SK-N-SH (cell line): Measurements from ENCODE around the gene TAS2R38.

Experiments
- MAX ChIP-seq: IDR thresholded peaks from 2 replicates; pipeline ENCODE4 v1.4.0; 2012; ENCODE audit warnings: low read depth
- YY1 ChIP-seq: IDR thresholded peaks from 2 replicates; pipeline ENCODE4 v1.4.0; 2012; ENCODE audit warnings: low read depth, mild to moderate bottlenecking

DNA sequence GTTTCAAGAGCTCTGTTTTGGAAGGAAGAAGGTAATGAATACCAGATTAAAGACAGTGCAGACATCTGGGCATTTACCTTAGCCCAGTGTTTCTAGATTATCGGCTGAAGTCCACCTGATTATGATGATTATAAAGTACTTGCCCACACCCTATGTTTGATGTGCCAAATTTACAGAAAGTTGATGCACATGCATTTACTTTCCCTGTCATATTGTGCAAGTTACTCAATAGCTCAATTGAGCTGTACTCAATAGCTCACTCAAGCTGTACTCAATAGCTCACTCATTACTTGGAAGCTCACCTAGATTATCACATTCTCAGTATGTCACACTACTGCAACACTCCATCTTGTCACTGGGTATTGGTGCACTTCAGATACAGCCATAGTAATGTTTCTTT, 35.6 kb upstream of the TAS2R38 start:
- TF ChIP-seq YY1 (no peak), MAX (no peak)
